Lung microvascular endothelial cell (primary cell): ENCODE data around the gene GALNTL6. TPM values are rescaled to one million over a fixed set of nuclear protein-coding genes. Genes with fewer than 3 reads are reported as not detected.
"Not testable (repeated sequence)": the region's sequence is repeated elsewhere in the genome, so short reads cannot be mapped to it uniquely, and the experiment has no call there.

Experiments
- DNase-seq, 2 donors: peaks; one replicate each; pipeline versions ENCODE4 v3.0.0 to v3.0.0-alpha.2; 2010; ENCODE audit warnings: low read depth in 2 of 2
- total RNA-seq: library from RNA; depleted of rRNA; stranded (reverse); fragments of >200 nt; gene quantifications from 2 replicates; pipeline ENCODE4 v1.2.1, GENCODE V29; 2014

Gene GALNTL6
- total RNA-seq, 1 donor from 2014 or later = not detected

- no peak for DNase-seq
These were observed 1051.9 kb downstream of the GALNTL6 start for GRCh38 chr4:172865103-172865502.

DNA sequence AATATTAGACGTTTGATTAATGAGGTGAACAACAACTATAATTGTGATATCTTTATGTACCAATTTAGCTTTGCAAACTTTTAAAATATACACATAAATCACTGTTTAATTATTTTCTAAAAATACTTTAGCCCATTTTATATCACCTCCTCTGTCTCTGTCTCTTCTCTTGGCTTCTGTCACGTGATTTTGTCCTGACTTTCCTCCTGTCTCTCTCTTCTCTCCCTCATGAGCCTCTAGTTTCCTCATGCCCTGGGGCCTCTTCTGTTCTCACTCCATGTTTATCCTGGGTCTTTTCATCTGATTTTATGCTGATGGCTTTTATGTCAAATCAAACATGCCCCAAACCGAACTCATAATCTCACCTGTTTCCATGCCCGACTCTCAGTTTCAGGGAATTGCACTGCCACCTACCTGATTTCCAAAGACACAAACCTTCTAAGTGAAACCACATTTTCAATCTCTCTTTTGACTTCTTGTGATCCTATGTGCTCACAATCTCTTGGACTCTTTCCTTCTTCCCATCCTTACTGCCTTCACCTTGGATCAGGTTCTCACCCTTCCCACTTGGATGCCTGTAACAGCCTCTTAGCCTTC lies 1052.4 kb downstream of the GALNTL6 start:
- DNase-seq = no peak

DNA sequence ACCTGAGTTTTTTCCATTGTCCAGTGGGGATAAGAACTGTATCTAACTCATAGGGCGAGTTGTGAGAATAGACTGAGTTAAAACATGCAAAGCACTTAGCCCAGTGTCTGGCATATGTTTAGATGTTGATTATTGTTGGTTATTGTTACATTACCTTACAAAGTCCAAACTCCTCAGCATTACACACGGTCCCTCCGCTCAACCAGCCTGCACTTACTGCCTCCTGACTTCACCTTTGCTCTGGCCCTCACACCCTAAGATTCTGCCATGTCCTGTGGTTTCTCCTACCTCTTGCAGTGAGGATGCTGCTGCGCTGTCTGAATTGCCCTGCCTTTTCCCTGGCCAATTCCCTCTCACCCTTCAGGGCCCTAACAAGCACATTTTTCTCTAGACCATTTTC lies 1053.2 kb downstream of the GALNTL6 start:
- no peak for DNase-seq

GRCh38 chr4:172867835-172868234 lies 1054.6 kb downstream of the GALNTL6 start:
- DNase-seq = no peak

DNA sequence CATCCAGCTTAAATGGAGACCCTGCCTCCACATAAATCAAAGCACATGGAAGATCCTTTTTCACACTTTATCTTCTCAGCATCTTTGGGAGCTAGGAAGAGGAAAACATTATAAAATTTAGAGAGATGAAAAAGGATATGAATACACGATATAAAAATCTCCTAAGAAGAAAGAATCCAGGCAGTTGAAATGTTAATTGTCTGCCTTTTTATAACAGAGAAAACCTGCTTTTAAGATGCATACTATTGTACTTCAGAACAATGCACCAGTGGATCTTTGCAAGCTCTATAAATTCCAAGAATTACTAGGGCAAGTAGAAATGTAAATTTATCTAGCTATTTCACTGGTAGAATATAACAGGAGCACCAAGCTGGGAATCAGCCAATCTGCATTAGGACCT lies 1055.1 kb downstream of the GALNTL6 start:
- DNase-seq = no peak

- DNase-seq = no peak
These were observed 1056.5 kb downstream of the GALNTL6 start for GRCh38 chr4:172869621-172870268.

GRCh38 chr4:172871381-172871780 lies 1058.2 kb downstream of the GALNTL6 start:
- no peak for DNase-seq

DNA sequence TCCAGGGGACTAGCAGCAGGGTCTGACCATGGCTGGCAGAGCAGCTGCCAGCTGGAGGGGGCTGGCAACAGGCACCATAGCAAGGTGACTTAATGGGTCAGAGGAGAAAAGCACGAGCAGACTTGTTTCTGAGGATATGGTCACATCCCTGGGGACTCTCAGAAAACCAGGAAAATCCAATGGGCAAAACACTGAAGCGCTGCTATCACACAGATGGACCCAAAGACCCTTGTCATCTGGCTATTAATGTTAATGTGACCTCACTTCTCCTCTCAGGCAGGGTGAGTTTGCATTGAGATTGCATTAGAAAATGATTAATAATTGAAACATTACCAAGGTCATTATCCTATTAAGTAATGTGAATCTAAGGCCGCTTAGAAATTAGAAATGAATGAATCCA lies 1061.7 kb downstream of the GALNTL6 start:
- DNase-seq = no peak

DNA sequence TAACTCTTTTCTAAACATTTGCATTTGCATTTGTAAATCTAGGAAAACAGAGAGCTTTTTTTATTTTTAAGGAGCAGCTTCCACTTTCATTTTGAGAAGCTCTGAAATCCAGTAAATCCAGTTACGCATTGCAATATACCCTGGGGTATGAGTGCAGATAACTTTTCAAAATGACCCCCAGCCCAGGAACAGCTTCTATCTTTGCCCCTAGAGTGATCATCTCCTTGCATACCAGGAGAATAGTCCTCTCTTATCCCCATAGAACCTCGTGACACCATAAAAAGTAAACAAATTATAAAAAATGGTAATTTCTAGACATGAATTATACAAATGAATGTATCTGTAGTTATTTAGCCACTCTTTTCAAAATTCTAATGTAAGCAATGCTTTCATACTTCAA lies 1063.2 kb downstream of the GALNTL6 start:
- no peak for DNase-seq

DNA sequence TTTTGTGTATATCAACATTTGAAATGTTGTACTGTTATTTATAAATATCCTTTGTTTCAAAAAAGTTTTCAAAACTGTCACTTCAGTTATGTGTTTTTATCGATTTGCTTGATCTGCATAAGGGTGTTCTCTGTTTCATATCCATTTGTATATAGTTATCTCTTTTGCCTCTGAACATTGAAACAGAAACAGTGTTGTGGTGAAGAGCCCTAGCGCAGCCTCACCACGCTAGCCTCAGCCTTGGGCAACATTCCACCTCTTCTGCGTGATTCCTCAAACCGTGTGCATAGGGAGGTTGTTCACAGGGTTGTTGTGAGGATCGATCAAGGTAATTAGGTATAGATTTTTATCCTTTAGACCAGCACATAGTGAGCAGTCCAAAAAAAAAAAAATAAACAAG lies 1068.4 kb downstream of the GALNTL6 start:
- DNase-seq = no peak

DNA sequence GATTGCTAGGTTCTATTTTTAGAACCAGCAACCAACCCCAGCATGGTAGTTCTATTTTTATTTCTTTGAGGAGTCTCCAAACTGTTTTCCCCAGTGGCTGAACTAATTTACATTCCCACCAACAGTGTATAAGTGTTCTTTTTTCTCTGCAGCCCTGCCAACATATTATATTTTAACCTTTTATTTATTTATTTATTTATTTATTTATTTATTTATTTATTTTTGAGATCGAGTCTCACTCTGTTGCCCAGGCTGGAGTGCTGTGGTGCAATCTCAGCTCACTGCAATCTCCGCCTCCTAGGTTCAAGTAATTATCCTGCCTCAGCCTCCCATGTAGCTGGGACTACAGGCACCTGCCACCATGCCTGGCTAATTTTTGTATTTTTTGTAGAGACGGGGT lies 1074.2 kb downstream of the GALNTL6 start:
- not testable (repeated sequence) for DNase-seq

DNA sequence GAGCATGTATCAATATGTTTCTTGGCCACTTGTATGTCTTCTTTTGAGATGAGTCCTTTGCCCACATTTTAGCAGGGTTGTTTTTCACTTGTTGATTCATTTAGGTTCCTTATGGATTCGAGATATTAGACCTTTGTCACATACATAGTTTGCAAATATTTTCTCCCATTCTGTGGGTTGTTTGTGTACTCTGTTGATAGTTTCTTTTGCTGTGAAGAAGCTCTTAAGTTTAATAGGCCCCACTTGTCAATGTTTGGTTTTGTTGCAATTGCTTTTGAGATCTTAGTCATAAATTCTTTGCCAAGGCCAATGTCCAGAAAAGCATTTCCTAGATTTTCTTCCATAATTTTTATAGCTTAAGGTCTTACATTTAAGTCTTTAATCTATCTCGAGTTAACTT lies 1074.8 kb downstream of the GALNTL6 start:
- DNase-seq = no peak

DNA sequence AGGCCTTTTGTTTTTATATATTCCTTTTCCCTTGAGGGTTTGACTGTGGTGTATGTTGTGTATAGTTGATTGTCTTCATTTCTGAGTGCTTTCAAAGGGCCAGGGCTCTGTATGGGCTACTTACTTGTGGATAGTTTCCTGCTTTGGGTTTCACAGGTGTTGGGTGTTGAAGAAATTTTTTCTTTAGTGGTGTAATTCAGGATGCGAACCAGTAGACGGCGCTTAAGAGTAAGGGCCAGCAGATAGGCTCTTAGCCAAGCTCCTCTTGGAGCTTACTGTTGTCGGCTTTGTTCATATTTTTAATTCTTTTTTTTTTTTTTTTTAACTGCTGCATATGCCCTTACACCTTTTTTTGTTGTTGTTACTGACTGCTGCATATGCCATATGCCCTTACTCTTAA lies 1079.1 kb downstream of the GALNTL6 start:
- peak; percentile 24 to 50 for DNase-seq

DNA sequence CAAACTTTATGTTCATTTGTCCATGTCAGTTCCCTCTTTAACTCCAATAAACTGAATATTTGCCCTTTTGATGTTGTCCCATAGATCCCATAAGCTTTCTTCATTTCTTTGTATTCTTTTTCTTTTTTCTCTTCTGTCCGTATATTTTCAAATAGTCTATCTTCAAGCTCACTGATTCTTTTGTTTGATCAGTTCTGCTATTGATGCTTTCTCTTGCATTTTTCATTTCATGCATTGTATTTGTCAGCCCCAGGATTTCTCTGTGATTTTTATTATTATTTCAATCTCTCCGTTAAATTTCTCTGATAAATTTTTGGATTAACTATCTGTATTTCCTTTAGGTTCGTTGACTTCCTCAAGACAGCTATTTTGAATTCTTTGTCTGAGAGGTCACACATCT lies 1082.5 kb downstream of the GALNTL6 start:
- DNase-seq = no peak

- DNase-seq = no peak
These were observed 1083.8 kb downstream of the GALNTL6 start for GRCh38 chr4:172897046-172897445.

DNA sequence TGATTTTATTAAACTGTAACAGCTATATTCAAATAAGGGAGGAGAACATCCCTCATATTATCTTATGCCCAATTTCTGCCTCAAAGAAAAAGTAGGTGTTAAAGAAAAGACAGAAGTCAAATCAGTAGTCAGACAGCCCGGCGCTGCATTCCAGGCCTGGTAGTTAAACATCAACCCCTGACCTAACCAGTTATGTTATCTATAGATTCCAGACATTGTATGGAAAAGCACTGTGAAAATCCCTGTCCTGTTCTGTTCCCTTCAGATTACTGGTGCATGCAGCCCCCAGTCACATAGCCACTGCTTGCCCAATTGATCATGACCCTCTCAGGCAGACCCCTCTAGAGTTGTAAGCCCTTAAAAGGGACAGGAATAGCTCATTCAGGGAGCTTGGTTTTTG lies 1085.5 kb downstream of the GALNTL6 start:
- no peak for DNase-seq

DNA sequence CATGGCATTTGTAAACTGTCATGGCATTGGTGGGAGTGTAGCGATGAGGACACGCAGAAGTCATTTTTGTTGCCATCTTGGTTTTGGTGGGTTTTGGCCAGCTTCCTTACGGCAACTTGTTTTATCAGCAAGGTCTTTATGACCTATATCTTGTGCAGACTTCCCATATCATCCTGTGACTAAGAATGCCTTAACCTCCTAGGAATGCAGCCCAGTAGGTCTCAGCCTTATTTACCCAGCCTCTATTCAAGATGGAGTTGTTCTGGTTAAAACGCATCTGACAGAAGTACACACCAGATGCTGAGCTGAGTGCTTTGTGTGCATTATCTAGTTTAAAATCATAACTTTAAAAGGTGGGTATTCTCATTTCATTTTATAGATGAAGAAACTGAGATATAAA lies 1086.7 kb downstream of the GALNTL6 start:
- DNase-seq = no peak

DNA sequence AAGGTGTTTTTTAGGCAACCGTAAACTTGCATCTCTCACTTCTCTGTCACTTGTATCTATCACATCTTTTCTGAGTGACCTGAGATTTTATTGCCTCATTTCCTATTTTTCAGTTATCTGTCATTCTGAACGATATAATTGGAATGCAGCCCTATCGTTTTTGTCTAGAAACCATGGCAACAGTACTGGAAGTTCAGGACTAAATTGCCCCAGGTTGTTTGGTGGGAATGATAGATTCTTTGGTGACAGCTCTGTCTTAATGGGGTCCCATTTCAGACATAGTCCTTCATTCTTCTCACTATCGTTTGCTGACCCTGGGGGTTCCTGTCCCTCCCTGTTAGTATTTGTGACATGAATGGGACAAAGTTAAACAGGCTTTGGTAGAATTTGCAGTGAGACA lies 1087.7 kb downstream of the GALNTL6 start:
- DNase-seq = no peak

DNA sequence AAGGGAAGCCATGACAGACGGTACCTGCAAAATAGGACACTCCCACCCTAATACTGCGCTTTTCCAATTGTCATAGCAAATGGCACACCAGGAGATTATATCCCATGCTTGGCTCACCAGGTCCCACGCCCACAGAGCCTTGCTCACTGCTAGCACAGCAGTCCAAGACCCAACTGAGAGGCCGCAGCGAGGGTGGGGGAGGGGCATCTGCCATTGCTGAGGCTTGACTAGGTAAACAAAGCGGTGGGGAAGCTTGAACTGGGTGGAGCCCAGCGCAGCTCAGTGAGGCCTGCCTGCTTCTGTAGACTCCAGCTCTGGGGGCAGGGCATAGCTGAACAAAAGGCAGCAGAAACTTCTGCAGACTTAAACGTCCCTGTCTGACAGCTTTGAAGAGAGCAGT lies 1099.3 kb downstream of the GALNTL6 start:
- DNase-seq = not testable (repeated sequence)

DNA sequence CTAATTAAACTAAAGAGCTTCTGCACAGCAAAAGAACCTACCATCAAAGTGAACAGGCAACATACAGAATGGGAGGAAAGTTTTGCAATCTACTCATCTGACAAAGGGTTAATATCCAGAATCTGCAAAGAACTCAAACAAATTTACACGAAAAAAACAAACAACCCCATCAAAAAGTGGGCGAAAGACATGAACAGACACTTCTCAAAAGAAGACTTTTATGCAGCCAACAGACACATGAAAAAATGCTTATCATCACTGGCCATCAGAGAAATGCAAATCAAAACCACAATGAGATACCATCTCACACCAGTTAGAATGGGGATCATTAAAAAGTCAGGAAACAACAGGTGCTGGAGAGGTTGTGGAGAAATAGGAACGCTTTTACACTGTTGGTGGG lies 1104.2 kb downstream of the GALNTL6 start:
- not testable (repeated sequence) for DNase-seq

GRCh38 chr4:172919269-172919668 lies 1106.1 kb downstream of the GALNTL6 start:
- no peak for DNase-seq

DNA sequence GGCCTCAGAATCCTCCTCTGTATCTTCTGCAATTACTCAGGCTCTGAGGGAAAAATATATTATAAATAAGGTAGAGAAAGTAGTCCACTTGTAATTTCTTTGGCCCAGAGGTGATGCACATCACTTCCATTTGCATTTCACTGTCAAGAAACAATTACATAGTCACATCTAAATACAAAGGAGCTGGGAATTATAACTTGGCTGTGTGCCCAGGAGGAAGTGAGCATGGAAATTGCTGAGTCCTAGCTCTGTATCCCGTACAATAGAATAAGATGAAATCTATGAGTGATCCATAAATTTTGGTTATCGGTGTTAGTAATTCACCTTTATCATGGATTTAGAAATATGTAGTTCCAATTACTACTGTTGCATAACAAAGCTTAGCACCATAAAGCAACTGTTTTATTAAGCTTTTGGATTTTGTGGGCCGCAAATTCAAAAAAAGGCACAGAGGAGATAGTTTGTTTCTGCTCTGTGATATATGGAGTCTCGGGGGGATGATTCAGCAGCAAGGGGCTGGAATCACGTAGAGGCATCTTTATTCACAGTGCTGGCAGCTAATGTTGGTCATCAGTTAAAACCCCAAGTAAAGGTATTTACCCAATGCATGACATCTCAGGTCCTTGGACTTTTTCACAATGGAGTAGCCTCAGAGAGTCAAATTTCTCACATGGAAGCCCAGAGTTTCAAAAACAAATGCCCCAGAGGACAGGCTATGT lies 1114.1 kb downstream of the GALNTL6 start:
- peak; percentile 19 to 40 for DNase-seq

DNA sequence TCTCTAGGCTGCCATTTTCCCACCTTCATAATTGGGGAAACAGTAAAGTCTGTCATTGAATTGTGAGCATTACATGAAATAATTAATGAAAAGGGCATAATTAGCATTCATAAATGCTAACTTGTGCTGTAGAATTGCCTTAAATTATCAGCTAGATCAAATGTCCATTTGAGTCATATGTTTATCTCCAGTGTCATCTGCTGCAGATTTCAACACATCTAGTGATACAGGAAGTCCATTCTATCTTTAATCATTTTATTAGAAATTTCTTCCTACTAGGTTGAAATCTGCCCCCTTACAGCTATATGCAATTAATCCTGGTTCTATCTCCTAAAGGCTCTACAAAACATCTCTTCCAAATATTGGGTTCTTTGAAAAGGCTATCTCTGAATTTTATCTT lies 1115.1 kb downstream of the GALNTL6 start:
- DNase-seq = no peak
